Adipocyte (in vitro differentiated cells): Measurements from ENCODE around the gene TUBB.
"Not testable (repeated sequence)": the region's sequence is repeated elsewhere in the genome, so short reads cannot be mapped to it uniquely, and the experiment has no call there.

Experiments
- DNase-seq: peaks from one replicate; pipeline ENCODE4 v3.0.0-alpha.2; 2015; ENCODE audit warnings: low read depth
- H3K27me3 ChIP-seq: replicated peaks from 2 replicates; pipeline ENCODE4 v1.7.0; 2013; ENCODE audit warnings: mild to moderate bottlenecking, low read length, moderate library complexity; ENCODE audit not compliant: control insufficient read depth, insufficient read depth
- H3K36me3 ChIP-seq: 2 replicates; pipeline ENCODE4 v1.7.0; 2013; ENCODE audit warnings: low read length, mild to moderate bottlenecking, moderate library complexity; ENCODE audit not compliant: control insufficient read depth, insufficient read depth, severe bottlenecking
- H3K4me1 ChIP-seq: 2 replicates; pipeline ENCODE4 v1.7.0; 2013; ENCODE audit warnings: mild to moderate bottlenecking, low read length, moderate library complexity; ENCODE audit not compliant: control insufficient read depth, insufficient read depth
- H3K4me3 ChIP-seq: 2 replicates; pipeline ENCODE4 v1.7.0; 2013; ENCODE audit warnings: mild to moderate bottlenecking, low read length, moderate library complexity
- H3K9ac ChIP-seq: 2 replicates; pipeline ENCODE4 v1.7.0; 2013; ENCODE audit warnings: mild to moderate bottlenecking, low read length, moderate library complexity
- H3K9me3 ChIP-seq: 2 replicates; pipeline ENCODE4 v1.7.0; 2013; ENCODE audit warnings: mild to moderate bottlenecking, low read length, moderate library complexity; ENCODE audit not compliant: control insufficient read depth

TUBB gene

DNA sequence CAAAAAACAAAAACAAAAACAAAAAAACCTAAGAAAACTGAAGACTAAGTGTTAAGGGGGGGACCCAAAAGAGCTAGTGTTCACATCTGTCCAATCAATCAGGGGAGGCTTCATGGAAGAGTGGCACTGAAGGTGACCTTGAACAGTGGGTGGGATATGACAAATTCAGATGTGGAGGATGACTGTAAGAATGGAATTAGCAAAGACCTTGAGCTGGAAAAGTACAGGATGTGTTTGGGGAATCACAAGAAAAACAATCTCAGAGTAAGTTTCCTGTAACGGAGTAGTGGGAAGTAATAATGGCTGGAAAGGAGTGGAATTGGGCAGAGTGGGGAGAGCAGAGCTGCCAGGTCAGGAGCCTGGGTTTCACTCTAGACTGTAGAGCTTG lies 27.1 kb downstream of the TUBB start:
- DNase-seq = no peak
- H3K4me1 ChIP-seq = peaks cover 29% of the 10 kb centered on the region
- H3K9ac ChIP-seq = no peak overlapping the region
- no peak overlapping the region for H3K4me3 ChIP-seq
- H3K36me3 ChIP-seq = no peaks in the 10 kb centered on the region
- H3K9me3 ChIP-seq = no peaks in the 10 kb centered on the region
- no peaks in the 10 kb centered on the region for H3K27me3 ChIP-seq

DNA sequence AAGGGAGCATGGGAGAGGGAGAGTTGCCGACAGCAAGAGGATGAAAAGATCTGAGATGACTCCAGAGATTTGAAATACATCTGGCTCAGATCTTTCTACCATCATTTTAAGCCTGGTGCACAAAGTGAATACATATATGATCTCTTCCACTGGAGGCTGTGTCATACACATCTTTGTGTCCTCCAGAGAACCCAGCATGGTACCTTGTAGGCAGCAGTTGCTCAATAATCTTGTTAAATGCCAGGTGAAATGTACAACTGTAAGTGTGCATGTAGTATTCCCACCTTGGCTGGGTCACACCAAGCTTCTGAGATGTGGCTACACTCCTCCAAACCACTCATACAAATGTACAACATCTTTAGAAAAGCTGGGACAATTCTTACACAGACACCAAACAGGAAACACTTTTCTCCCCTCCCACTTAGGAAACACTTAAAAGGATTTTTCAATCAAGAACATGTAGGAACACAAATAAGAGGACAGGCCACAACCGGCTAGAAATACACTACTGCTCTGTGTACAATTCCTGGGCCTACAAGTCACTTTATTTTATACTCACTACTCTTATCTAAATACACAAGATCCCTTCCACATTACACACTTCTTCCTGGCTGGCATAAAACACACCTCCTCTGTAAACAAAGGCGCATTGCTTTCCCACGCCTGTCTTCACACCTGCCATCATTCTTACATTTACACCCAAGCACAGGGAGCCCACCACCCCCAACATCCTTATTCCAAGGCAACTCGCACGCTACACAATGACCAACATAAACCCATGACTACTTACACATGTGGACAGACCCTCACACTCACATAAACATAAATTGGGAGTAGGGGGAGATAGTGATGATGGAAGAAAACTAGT lies 28.0 kb downstream of the TUBB start:
- Histone ChIP-seq H3K4me1 (peaks cover 33% of the 10 kb centered on the region), H3K27me3 (no peaks in the 10 kb centered on the region), H3K9me3 (no peaks in the 10 kb centered on the region), H3K36me3 (no peaks in the 10 kb centered on the region), H3K9ac (no peak overlapping the region), H3K4me3 (no peak overlapping the region)
- DNase-seq = no peak

DNA sequence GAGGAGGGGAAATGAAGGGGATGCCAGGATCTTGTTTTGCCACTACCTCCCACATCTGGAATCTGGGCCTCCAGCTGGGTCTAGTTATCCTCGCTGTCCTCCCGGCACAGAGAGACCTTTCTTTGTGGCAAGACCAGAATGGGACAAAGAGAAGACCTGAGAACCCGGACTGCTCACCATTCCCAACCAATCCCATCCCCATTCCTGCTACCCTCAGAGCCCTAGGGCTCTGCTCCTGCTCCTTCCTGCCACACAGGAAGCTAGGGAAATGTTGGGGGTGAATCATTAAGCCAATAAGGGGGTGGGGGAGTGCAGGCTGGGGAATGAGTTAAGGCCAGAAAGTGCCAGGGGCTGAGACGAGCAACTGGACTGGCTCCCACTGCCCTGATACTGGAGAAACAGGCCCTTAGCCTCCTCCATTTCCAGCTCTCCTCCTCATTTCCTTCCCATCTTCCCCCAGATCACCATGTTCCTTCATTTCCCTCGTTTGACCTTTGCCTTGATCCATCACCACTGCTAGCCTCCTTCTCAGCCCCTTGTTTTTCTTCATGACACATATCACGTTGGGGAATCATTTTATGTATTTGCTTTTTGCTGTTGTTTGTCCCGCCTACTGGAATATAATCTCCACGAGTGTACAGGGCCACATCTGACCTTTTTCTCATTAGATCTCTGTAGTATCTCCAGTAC lies 28.8 kb downstream of the TUBB start:
- Histone ChIP-seq H3K9me3 (no peaks in the 10 kb centered on the region), H3K4me1 (peaks cover 27% of the 10 kb centered on the region)
- DNase-seq = peak; percentile 65

DNA sequence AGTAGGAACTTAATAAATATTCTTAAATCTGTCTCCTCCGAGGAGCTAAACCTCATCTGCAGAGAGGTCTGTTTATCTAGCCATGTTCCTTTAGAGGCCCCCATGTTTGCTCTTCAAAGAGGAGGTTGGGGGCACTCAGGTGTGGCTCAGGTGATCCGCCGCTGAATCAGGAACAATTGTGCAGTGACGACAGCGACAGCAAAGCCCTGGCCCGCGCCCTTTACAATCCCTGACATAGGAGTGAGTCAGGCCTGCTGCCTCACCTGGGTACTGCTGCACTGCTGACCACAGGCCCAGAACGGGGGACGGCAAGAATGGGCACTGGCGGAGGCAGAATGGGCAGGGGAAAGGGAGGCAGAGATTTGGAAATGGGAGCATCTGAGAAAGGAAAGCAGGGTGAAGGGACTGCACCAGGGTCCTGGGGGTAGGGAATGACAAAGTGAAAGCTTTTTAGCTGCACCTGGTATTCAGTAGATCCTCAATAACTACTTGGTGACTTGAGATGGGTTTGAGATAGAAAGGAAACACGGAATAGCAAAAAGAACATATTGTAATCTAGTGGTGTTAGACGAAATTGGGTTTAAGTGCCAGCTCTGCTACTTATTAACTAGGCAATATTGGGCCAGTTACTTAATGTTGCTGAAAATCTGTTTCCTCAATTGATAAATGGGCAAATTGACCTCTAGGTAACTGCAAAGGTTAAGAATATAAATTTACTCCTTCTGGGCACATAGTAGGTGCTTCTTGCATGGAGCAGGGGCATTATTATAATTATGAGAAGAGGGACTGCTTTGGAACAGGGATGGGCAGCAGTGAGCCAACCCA lies 29.6 kb downstream of the TUBB start:
- DNase-seq = no peak
- H3K4me1 ChIP-seq = peaks cover 28% of the 10 kb centered on the region
- no peak overlapping the region for H3K4me3 ChIP-seq
- H3K9ac ChIP-seq = no peak overlapping the region
- H3K27me3 ChIP-seq = no peaks in the 10 kb centered on the region
- no peaks in the 10 kb centered on the region for H3K36me3 ChIP-seq
- H3K9me3 ChIP-seq = no peaks in the 10 kb centered on the region

More for the DNA sequence above, 28.8 kb downstream of the TUBB start:
- Histone ChIP-seq H3K27me3 (no peaks in the 10 kb centered on the region), H3K4me3 (no peak overlapping the region), H3K9ac (no peak overlapping the region), H3K36me3 (no peaks in the 10 kb centered on the region)

DNA sequence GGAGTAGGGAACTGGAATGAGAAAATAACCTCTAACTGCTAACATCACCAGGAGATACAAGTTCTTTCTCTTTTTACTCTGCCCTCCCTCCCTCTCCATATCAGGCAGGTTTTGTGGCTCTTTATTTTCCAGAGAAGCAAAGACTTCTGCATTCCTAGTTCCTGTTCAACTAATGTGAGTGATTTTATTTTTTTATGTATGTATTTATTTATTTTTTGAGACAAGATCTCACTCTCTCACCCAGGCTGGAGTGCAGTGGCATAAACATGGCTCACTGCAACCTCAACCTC lies 30.2 kb downstream of the TUBB start:
- Histone ChIP-seq H3K9ac (no peak overlapping the region), H3K9me3 (no peaks in the 10 kb centered on the region), H3K36me3 (no peaks in the 10 kb centered on the region), H3K4me1 (peaks cover 29% of the 10 kb centered on the region), H3K27me3 (no peaks in the 10 kb centered on the region), H3K4me3 (no peak overlapping the region)
- no peak for DNase-seq

DNA sequence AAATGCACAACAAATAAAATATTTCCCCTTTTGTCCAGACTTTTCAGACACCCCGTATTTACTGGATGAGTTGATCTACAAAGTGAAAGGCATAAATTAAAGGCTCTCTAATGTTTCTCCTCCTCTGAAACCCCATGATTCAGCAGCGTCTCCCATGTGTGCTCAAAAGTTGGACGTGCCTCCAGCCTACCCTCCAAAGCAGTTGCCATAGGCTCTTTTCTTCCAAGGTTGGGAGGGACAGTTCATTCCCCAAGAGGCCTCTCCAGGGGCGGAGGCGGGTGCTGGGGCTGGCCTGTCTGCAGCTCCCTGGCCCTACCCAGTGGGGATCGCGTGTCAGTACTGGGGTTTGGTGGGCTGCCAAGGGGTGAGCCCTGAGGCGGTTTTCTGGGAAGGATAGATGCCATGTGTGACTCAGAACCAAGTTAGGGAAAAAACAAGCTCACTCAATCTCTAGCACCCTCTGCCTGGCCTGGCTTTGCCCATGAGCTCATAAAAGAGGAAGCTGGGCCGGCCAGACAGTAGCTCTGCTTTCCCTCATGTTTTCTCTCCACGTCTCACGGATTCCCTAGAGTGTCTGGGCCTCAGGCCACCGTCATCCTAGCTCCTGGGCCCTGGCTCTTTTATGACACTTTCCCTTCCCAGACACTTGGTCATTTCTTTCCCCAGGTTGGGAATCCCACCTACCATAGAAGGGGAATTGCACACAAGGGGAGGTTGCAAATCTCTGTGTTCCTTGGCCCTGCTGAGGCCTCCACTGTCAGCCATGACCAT lies 32.2 kb downstream of the TUBB start:
- DNase-seq = peak; percentile 99

DNA sequence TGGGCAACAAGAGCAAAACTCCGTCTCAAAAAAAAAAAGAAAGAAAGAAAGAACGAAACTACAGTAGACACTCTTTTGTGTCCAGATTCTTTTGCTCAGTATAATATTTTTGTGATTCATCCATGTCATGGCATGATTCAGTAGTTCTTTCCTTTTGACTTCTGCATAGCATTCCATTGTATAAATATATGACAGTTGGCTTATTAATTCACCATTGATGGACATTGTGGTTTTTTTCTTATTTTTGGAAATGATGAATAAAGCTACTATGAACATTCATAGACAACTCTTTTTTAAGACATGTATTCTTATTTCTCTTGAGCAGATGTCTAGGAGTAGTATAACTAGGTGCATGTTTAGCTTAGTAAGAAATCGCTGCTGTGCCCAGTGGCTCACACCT lies 34.5 kb downstream of the TUBB start:
- Histone ChIP-seq H3K9me3 (no peaks in the 10 kb centered on the region), H3K9ac (no peak overlapping the region), H3K4me3 (no peak overlapping the region), H3K36me3 (no peaks in the 10 kb centered on the region), H3K27me3 (no peaks in the 10 kb centered on the region), H3K4me1 (peaks cover 31% of the 10 kb centered on the region)
- peak; percentile 34 for DNase-seq

More for the DNA sequence above, 32.2 kb downstream of the TUBB start:
- Histone ChIP-seq H3K27me3 (no peaks in the 10 kb centered on the region), H3K36me3 (no peaks in the 10 kb centered on the region), H3K4me1 (peaks cover 29% of the 10 kb centered on the region), H3K4me3 (peak overlapping the region; percentile 64), H3K9me3 (no peaks in the 10 kb centered on the region), H3K9ac (peak overlapping the region; percentile 67)

DNA sequence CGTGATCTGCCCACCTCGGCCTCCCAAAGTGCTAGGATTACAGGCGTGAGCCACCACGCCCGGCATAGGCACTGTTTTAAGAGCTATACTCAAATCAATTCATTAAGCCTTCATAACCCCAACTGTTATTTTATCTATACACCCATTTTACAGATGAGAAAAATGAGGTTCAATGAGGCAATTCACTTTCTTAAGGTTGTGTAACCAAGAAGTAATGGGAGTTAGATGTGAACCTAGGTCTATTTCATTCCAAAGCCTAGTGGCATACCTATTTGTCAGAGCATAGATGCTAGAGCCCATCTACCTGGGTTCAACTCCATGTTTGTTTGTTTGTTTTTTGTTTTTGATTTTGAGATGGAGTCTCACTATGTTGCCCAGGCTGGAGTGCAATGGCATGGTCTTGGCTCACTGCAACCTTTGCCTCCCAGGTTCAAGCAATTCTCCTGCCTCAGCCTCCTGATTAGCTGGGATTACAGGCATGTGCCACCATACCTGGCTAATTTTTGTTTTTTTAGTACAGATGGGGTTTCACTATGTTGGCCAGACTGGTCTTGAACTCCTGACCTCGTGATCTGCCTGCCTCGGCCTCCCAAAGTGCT lies 36.4 kb downstream of the TUBB start:
- H3K9me3 ChIP-seq, DNase-seq, H3K27me3 ChIP-seq, H3K36me3 ChIP-seq, H3K9ac ChIP-seq, H3K4me3 ChIP-seq: not testable (repeated sequence)
- peaks cover 32% of the 10 kb centered on the region for H3K4me1 ChIP-seq

DNA sequence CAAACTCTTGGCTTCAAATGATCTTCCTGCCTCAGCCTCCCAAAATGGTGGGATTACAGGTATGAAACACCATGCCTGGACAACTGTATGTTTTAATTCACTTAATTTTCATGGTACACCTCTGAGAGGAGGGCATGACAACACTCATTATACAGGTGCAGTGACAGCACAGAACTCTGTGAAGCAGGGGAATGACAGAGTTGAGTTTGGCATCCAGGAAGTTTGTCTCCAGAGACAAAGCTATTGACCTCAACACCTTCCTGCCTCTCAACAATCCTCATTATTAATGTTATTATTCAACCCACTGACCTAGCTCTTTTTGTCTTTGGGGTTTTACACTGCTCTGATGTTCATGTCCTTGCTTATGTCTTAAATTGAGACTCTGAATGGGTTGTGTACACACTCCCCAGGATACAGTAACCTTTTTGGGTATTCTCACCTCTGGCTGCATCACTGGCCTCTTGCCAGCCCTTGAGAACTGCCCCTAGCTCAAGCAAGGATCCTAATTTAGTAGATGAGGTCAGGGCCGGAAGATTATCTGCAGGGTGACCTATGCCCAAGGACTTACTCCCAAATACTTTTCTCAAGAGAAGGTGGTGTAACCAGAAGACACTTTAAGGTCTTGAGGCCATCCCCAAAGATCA lies 37.2 kb downstream of the TUBB start:
- H3K27me3 ChIP-seq = no peaks in the 10 kb centered on the region
- H3K9me3 ChIP-seq = no peaks in the 10 kb centered on the region
- DNase-seq = no peak
- no peaks in the 10 kb centered on the region for H3K36me3 ChIP-seq
- no peak overlapping the region for H3K4me3 ChIP-seq
- no peak overlapping the region for H3K9ac ChIP-seq
- H3K4me1 ChIP-seq = peaks cover 28% of the 10 kb centered on the region

DNA sequence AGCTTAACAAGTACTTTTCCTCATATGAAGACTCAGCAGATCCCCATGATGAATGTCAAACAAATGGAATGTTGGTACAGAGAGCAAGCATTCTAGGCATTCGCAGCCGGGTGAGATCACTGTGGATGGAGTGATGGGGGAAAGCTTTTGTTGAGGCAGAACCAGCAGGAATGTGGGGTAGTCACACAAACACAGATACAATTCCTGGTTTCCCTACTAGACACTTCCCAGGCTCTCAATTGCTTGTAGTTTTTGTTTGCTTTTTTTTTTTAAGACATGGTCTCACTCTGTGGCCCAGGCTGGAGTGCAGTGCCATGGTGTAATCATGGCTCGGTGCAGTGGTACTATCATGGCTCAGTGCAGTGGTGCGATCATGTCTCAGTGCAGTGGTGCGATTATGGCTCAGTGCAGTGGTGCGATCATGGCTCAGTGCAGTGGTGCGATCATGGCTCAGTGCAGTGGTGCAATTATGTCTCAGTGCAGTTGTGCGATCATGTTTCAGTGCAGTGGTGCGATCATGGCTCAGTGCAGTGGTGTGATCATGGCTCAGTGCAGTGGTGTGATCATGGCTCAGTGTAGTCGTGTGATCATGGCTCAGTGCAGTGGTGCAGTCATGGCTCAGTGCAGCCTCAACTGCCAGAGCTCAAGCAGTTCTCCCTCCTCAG lies 39.6 kb downstream of the TUBB start:
- DNase-seq = peak; percentile 88
- Histone ChIP-seq H3K4me3 (no peak overlapping the region), H3K27me3 (no peaks in the 10 kb centered on the region), H3K9me3 (no peaks in the 10 kb centered on the region), H3K4me1 (peaks cover 17% of the 10 kb centered on the region), H3K36me3 (no peaks in the 10 kb centered on the region), H3K9ac (no peak overlapping the region)
